Measurements from ENCODE around the gene NOC4L.

NOC4L gene

GRCh38 chr12:132201391-132202120 is 57.3 kb downstream of the NOC4L start:
- DNase-seq: no peak
